Fibroblast of lung (primary cell): ENCODE data around the gene ARHGEF10L. TPM values are rescaled to one million over a fixed set of nuclear protein-coding genes. Genes with fewer than 3 reads are reported as not detected.

Experiments
- DNase-seq, 2 donors: peaks; one replicate each; pipeline versions ENCODE4 v3.0.0 to v3.0.0-alpha.2; 2010; ENCODE audit warnings: low read depth in 2 of 2
- H2AFZ ChIP-seq: 2 replicates; pipeline ENCODE4 v1.5.1; 2012; ENCODE audit warnings: low read length, control low read depth, inconsistent platforms
- H3K27ac ChIP-seq: 2 replicates; pipeline ENCODE4 v1.5.1; 2011; ENCODE audit warnings: low read length, control low read depth; ENCODE audit not compliant: insufficient read depth
- H3K27me3 ChIP-seq: 2 replicates; pipeline ENCODE4 v1.5.1; 2011; ENCODE audit warnings: mild to moderate bottlenecking, low read length; ENCODE audit not compliant: control insufficient read depth, insufficient read depth
- H3K36me3 ChIP-seq: 2 replicates; pipeline ENCODE4 v1.5.1; 2011; ENCODE audit warnings: low read length; ENCODE audit not compliant: control insufficient read depth, insufficient read depth
- H3K4me1 ChIP-seq: 2 replicates; pipeline ENCODE4 v1.5.1; 2011; ENCODE audit warnings: low read length; ENCODE audit not compliant: control insufficient read depth, insufficient read depth; ENCODE audit errors: extremely low read depth
- H3K4me2 ChIP-seq: 2 replicates; pipeline ENCODE4 v1.5.1; 2011; ENCODE audit warnings: low read length, control low read depth; ENCODE audit not compliant: insufficient read depth; ENCODE audit errors: extremely low read depth
- H3K4me3 ChIP-seq, 4 experiments: fragments of 200-600 bp in 1 of 4; sonication (generic) in 1 of 4; replicated peaks in 1 of 4; 2 replicates each; pipeline ENCODE4 v1.5.1; 2011 to 2016; ENCODE audit warnings: low read length in 4 of 4, low read depth in 3 of 4, mild to moderate bottlenecking in 3 of 4, control low read depth in 2 of 4, inconsistent platforms in 1 of 4, mixed read lengths in 1 of 4; ENCODE audit not compliant: insufficient read depth in 1 of 4; ENCODE audit errors: control extremely low read depth in 1 of 4
- H3K79me2 ChIP-seq: 2 replicates; pipeline ENCODE4 v1.5.1; 2012; ENCODE audit warnings: mild to moderate bottlenecking, low read length, inconsistent platforms; ENCODE audit not compliant: control insufficient read depth, insufficient read depth
- H3K9ac ChIP-seq: 2 replicates; pipeline ENCODE4 v1.5.1; 2011; ENCODE audit warnings: mild to moderate bottlenecking, low read length, control low read depth; ENCODE audit not compliant: insufficient read depth
- H3K9me3 ChIP-seq: 2 replicates; pipeline ENCODE4 v1.5.1; 2012; ENCODE audit warnings: low read depth, low read length; ENCODE audit not compliant: control insufficient read depth, insufficient read depth
- H4K20me1 ChIP-seq: 2 replicates; pipeline ENCODE4 v1.5.1; 2011; ENCODE audit warnings: low read length; ENCODE audit not compliant: control insufficient read depth, insufficient read depth; ENCODE audit errors: extremely low read depth
- CTCF ChIP-seq, 2 donors: IDR thresholded peaks in 1 of 2; conservative IDR thresholded peaks in 1 of 2; 1 replicate in 1 of 2; 2 replicates in 1 of 2; pipeline ENCODE4 v1.5.1; 2011 to 2012; ENCODE audit warnings: low read length in 2 of 2, control low read depth in 1 of 2, inconsistent platforms in 1 of 2, low read depth in 1 of 2, mild to moderate bottlenecking in 1 of 2
- EZH2 ChIP-seq: IDR thresholded peaks from 2 replicates; pipeline ENCODE4 v1.5.1; 2012; ENCODE audit warnings: low read length, control low read depth, mild to moderate bottlenecking; ENCODE audit errors: missing control alignments
- polyA plus RNA-seq, 2 donors: library from polyadenylated mRNA; depleted of rRNA in 1 of 2; stranded (reverse) in 1 of 2; unstranded in 1 of 2; fragments of >200 nt; gene quantifications; 2 replicates each; pipeline ENCODE4 v1.2.1, GENCODE V29; 2011 to 2012; ENCODE audit warnings: missing spikeins in 1 of 2
- total RNA-seq: library from RNA; depleted of rRNA; stranded (reverse); fragments of >200 nt; gene quantifications from 2 replicates; pipeline ENCODE4 v1.2.1, GENCODE V29; 2014

Gene ARHGEF10L
- total and polyA plus RNA-seq, 2 donors (not counting 1 experiment from before 2014, with no cell fraction given) = 11.2 to 24.3 TPM

- Histone ChIP-seq H3K27me3 (no peaks in the 10 kb centered on the region), H3K27ac (no peak overlapping the region), H3K9me3 (no peaks in the 10 kb centered on the region), H3K9ac (no peak overlapping the region), H3K4me3 (no peak overlapping the region), H4K20me1 (no peaks in the 10 kb centered on the region), H3K4me1 (peaks cover 7% of the 10 kb centered on the region), H3K36me3 (no peaks in the 10 kb centered on the region), H3K4me2 (no peak overlapping the region), H3K79me2 (no peaks in the 10 kb centered on the region), H2AFZ (no peak overlapping the region)
- no peak for DNase-seq
- no peak for TF ChIP-seq CTCF (conservative IDR thresholded peaks at IDR 0.05 in 1 of 2, IDR thresholded peaks at IDR 0.05 in 1 of 2; ENCODE audit: low read depth in 1 of 2, low read length in 2 of 2)
- TF ChIP-seq EZH2 = no peak
These were observed 22.9 kb downstream of the ARHGEF10L start for GRCh38 chr1:17562375-17562774.

GRCh38 chr1:17563494-17564281 lies 24.2 kb downstream of the ARHGEF10L start:
- TF ChIP-seq CTCF (conservative IDR thresholded peaks at IDR 0.05 in 1 of 2, IDR thresholded peaks at IDR 0.05 in 1 of 2; ENCODE audit: low read depth in 1 of 2, low read length in 2 of 2) = no peak
- TF ChIP-seq EZH2 = no peak
- DNase-seq = no peak
- H3K79me2 ChIP-seq = no peaks in the 10 kb centered on the region

DNA sequence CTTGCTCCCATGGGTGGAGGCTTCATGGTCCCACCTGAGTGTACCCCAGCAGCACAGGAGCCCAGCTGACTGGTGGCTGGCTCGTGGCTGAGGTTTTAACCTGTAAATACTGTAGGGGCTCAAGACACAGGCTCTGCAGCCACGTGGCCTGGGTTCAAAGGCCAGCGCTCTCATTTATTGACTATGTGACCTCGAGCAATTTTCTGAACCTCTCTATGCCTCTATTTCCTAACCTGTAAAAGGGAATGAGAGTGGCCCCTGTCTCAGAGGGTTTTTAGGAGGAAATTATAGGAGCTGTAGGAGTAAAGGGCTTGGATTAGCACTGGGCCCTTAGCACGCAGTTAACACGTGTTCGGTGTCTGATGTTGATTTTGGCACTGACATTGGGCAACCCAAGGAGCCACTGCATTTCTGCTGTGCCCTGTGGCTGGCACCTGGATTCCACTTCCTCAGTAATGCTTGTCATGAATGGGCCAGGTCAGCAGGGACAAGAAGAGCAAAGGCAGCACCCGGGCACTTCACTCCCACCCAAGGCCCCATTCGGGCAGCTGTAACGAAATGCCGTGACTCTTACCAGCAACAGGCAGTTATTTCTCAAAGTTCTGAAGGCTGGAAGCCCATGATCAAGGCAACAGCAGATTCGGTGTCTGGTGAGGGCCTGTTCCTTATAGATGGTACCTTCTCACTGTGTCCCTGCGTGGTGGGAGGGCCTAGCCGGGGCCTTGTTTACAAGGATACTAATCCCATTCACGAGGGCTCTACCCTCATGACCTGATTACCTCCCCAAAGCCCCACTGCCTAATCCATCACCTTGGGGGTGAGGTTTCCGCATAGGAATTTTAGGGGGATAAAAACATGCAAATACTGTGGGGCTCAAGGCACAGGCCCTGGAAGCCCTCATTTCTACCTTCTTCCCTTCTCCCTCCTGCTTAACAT lies 25.2 kb downstream of the ARHGEF10L start:
- H3K9ac ChIP-seq = no peak overlapping the region
- no peaks in the 10 kb centered on the region for H3K9me3 ChIP-seq
- TF ChIP-seq EZH2 = no peak
- no peak for TF ChIP-seq CTCF (conservative IDR thresholded peaks at IDR 0.05 in 1 of 2, IDR thresholded peaks at IDR 0.05 in 1 of 2; ENCODE audit: low read depth in 1 of 2, low read length in 2 of 2)
- H4K20me1 ChIP-seq = no peaks in the 10 kb centered on the region
- H3K36me3 ChIP-seq = no peaks in the 10 kb centered on the region
- H3K27ac ChIP-seq = no peak overlapping the region
- H3K4me1 ChIP-seq = peaks cover 19% of the 10 kb centered on the region
- no peaks in the 10 kb centered on the region for H3K27me3 ChIP-seq
- no peak overlapping the region for H3K4me2 ChIP-seq
- no peak overlapping the region for H3K4me3 ChIP-seq
- DNase-seq = no peak
- H2AFZ ChIP-seq = no peak overlapping the region
- no peaks in the 10 kb centered on the region for H3K79me2 ChIP-seq

More at GRCh38 chr1:17563494-17564281, 24.2 kb downstream of the ARHGEF10L start:
- Histone ChIP-seq H4K20me1 (no peaks in the 10 kb centered on the region), H3K27me3 (no peaks in the 10 kb centered on the region), H3K9me3 (no peaks in the 10 kb centered on the region), H3K27ac (no peak overlapping the region), H3K36me3 (no peaks in the 10 kb centered on the region), H3K4me2 (no peak overlapping the region), H2AFZ (no peak overlapping the region), H3K4me3 (no peak overlapping the region), H3K4me1 (peaks cover 11% of the 10 kb centered on the region), H3K9ac (no peak overlapping the region)
